ENCODE data around the gene CNNM2. TPM values are rescaled to one million over a fixed set of nuclear protein-coding genes. Genes with fewer than 3 reads are reported as not detected.

CNNM2 gene
- total RNA-seq, 1 experiment from 2014 or later, result 16.1 TPM

DNA sequence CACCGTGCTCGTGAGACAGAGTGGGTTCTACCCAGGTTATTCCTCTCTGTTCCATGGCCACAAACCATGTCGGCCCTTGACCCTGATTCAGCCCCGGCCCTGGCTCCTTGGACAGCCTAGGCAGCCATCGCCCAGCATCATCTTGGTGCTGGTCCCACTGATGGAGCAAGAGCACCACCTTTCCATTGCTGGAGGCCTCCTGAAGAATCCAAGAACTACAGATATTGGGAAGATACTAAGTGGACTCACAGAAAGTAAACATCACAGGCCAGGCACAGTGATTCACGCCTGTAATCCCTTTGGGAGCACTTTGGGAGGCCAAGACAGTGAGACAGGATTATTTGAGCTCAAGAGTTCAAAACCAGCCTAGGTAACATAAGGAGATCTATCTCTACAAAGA lies 149.9 kb downstream of the CNNM2 start:
- no TSS peak for BruUV-seq (replicated peaks)
- POLR2A ChIA-PET, result no interaction called here
- intact Hi-C loops (cut with micrococcal nuclease; ENCODE audit: unreplicated experiment), result loop anchor here (2.0 kb wide), 1 partner anchor 339 kb away; no protein-coding TSS in a partner anchor

DNA sequence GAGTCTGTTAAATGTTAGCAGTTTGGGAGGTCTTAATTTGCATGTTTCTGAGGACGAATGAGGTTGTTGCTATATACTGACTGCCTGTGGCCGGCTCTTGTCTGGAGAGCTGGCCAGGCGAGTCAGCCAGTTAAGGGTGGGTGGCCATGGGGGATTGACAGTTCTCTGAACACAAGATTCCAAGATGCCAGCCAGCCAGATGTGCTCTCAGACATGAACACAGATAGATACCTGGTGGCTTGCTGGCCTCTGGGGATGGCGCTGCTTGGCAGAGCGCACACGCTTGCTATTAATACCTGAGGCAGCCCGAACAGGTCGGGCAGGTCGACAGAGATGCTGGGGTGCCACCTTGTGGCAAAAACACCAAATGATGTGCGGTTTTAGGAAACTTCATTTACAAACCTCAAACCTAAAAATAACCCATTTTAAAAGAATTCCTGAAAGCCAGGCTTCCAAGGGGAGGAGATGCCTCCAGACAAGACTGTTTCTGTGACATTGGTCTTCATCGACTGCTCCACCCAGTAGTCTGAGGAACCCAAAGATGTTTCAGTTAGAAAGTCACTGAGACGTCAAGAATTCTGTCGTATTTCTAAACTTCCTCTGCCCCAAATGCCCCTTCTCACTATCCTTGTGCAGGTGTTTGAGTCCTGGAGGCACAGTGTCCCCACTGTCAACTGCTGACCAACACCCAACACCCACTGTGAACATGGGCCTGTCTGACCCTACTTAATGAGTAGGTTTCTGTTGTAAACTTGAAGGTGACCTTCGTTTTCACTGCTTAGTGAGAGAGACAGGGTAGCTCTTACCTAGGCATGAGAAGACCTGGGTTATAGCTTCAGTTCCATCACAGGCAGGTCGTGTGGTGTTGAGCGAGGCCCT lies 151.6 kb downstream of the CNNM2 start:
- ChIA-PET POLR2A (no interaction called here), CTCF (interaction anchor here (1.2 to 3.0 kb wide), 2 partner anchors 145 to 152 kb away, joined by 4 to 20 read pairs; partner anchors contain the start of gene CNNM2)
- TF ChIP-seq, protein P1, sequence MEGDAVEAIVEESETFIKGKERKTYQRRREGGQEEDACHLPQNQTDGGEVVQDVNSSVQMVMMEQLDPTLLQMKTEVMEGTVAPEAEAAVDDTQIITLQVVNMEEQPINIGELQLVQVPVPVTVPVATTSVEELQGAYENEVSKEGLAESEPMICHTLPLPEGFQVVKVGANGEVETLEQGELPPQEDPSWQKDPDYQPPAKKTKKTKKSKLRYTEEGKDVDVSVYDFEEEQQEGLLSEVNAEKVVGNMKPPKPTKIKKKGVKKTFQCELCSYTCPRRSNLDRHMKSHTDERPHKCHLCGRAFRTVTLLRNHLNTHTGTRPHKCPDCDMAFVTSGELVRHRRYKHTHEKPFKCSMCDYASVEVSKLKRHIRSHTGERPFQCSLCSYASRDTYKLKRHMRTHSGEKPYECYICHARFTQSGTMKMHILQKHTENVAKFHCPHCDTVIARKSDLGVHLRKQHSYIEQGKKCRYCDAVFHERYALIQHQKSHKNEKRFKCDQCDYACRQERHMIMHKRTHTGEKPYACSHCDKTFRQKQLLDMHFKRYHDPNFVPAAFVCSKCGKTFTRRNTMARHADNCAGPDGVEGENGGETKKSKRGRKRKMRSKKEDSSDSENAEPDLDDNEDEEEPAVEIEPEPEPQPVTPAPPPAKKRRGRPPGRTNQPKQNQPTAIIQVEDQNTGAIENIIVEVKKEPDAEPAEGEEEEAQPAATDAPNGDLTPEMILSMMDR (IDR thresholded peaks at IDR 0.05; ENCODE audit: insufficient read depth in 1 of 2, low read depth in 1 of 2, low read length in 1 of 2, severe bottlenecking in 1 of 2, unreplicated experiment in 1 of 2), result peak; percentile 77 to 78
- no peak overlapping the region for H3K4me3 ChIP-seq (ENCODE audit: low read depth, low read length)
- H3K27ac Mint-ChIP-seq (ENCODE audit: unreplicated experiment), result no peak overlapping the region
- H3K4me1 Mint-ChIP-seq (ENCODE audit: low read depth, unreplicated experiment), result no peaks in the 10 kb centered on the region
- DNase-seq, result peak; percentile 65 to 78
- BruUV-seq (replicated peaks), result no TSS peak
- no peak overlapping the region for H3K4me3 Mint-ChIP-seq (ENCODE audit: unreplicated experiment)
- H3K4me1 ChIP-seq, result peaks cover 3% of the 10 kb centered on the region; the same call in 1 of the 2 replicates
- peaks cover 1% of the 10 kb centered on the region; the same call in 1 of the 2 replicates for H3K36me3 ChIP-seq (ENCODE audit: control insufficient read depth, insufficient read depth, low read length)
- H3K36me3 Mint-ChIP-seq (ENCODE audit: insufficient read depth, unreplicated experiment), result no peaks in the 10 kb centered on the region
- H3K27me3 Mint-ChIP-seq (ENCODE audit: insufficient read depth, unreplicated experiment), result no peaks in the 10 kb centered on the region
- no peaks in the 10 kb centered on the region for H3K9me3 Mint-ChIP-seq (ENCODE audit: unreplicated experiment)
- H3K27me3 ChIP-seq (replicated peaks; ENCODE audit: control insufficient read depth, insufficient read depth, low read length), result no peaks in the 10 kb centered on the region
- intact Hi-C loops (cut with micrococcal nuclease; ENCODE audit: unreplicated experiment), result loop anchor here (1.0 to 2.0 kb wide), 3 partner anchors 152 to 341 kb away; no protein-coding TSS in a partner anchor
- no peaks in the 10 kb centered on the region for H3K9me3 ChIP-seq

More for the DNA sequence above, 149.9 kb downstream of the CNNM2 start:
- no peaks in the 10 kb centered on the region for H3K9me3 ChIP-seq
- no peak overlapping the region for H3K27ac Mint-ChIP-seq (ENCODE audit: unreplicated experiment)
- TF ChIP-seq, protein P1 (IDR thresholded peaks at IDR 0.05; ENCODE audit: insufficient read depth in 1 of 2, low read depth in 1 of 2, low read length in 1 of 2, severe bottlenecking in 1 of 2, unreplicated experiment in 1 of 2), result no peak
- no peaks in the 10 kb centered on the region for H3K9me3 Mint-ChIP-seq (ENCODE audit: unreplicated experiment)
- H3K4me1 Mint-ChIP-seq (ENCODE audit: low read depth, unreplicated experiment), result no peaks in the 10 kb centered on the region
- no peaks in the 10 kb centered on the region for H3K36me3 Mint-ChIP-seq (ENCODE audit: insufficient read depth, unreplicated experiment)
- peaks cover 3% of the 10 kb centered on the region; the same call in 1 of the 2 replicates for H3K4me1 ChIP-seq
- no peak overlapping the region for H3K4me3 ChIP-seq (ENCODE audit: low read depth, low read length)
- DNase-seq, result no peak
- CTCF ChIA-PET, result interaction anchor here (3.0 kb wide), 1 partner anchor 151 kb away, joined by 20 read pairs; the partner anchor contains the start of gene CNNM2
- 0 out of 2 replicates have a peak, but pooled peaks cover 1% of the 10 kb centered on the region for H3K36me3 ChIP-seq (ENCODE audit: control insufficient read depth, insufficient read depth, low read length)
- H3K27me3 ChIP-seq (replicated peaks; ENCODE audit: control insufficient read depth, insufficient read depth, low read length), result no peaks in the 10 kb centered on the region
- no peaks in the 10 kb centered on the region for H3K27me3 Mint-ChIP-seq (ENCODE audit: insufficient read depth, unreplicated experiment)
- no peak overlapping the region for H3K4me3 Mint-ChIP-seq (ENCODE audit: unreplicated experiment)

DNA sequence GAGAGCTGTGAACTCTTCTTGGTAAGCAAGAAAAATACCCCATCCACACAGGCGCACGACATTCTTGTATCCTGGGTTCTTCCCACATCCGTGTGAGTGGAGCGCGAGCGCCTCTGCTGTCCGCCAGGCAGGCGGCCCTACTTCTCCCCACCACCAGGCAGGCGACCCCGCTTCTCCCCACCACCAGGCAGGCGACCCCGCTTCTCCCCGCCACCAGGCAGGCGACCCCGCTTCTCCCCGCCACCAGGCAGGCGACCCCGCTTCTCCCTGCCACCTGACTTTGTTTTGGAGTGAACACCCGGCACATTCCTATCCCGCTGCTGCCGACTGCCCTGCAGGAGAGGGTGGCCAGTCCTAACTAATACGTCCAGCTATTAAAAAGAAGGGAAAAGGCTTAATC lies 154.2 kb downstream of the CNNM2 start:
- no peak overlapping the region for H3K27ac Mint-ChIP-seq (ENCODE audit: unreplicated experiment)
- no peaks in the 10 kb centered on the region for H3K9me3 Mint-ChIP-seq (ENCODE audit: unreplicated experiment)
- TF ChIP-seq, protein P1 (IDR thresholded peaks at IDR 0.05; ENCODE audit: insufficient read depth in 1 of 2, low read depth in 1 of 2, low read length in 1 of 2, severe bottlenecking in 1 of 2, unreplicated experiment in 1 of 2), result no peak

More for the DNA sequence above, 154.2 kb downstream of the CNNM2 start:
- DNase-seq, result no peak
- ChIA-PET POLR2A (no interaction called here), CTCF (interaction anchor here (1.4 kb wide), 1 partner anchor 154 kb away, joined by 3 read pairs; the partner anchor contains the start of gene CNNM2)
- Mint-ChIP-seq H3K27me3 (ENCODE audit: insufficient read depth, unreplicated experiment) (no peaks in the 10 kb centered on the region), H3K4me3 (ENCODE audit: unreplicated experiment) (no peak overlapping the region), H3K36me3 (ENCODE audit: insufficient read depth, unreplicated experiment) (no peaks in the 10 kb centered on the region), H3K4me1 (ENCODE audit: low read depth, unreplicated experiment) (no peaks in the 10 kb centered on the region)
- no peak overlapping the region for H3K4me3 ChIP-seq (ENCODE audit: low read depth, low read length)
- peaks cover 3% of the 10 kb centered on the region; the same call in 1 of the 2 replicates for H3K4me1 ChIP-seq
- no peaks in the 10 kb centered on the region; the same call in 1 of the 2 replicates for H3K36me3 ChIP-seq (ENCODE audit: control insufficient read depth, insufficient read depth, low read length)
- H3K9me3 ChIP-seq, result no peaks in the 10 kb centered on the region
- intact Hi-C loops (cut with micrococcal nuclease; ENCODE audit: unreplicated experiment), result no loop called here
- no TSS peak for BruUV-seq (replicated peaks)
- no peaks in the 10 kb centered on the region for H3K27me3 ChIP-seq (replicated peaks; ENCODE audit: control insufficient read depth, insufficient read depth, low read length)
